ENCODE results near the gene VAV1.

The VAV1 gene

GRCh38 chr19:6736169-6736916, 36.2 kb upstream of the VAV1 start:
- no peak overlapping the region for H2AK5ac ChIP-seq (ENCODE audit: low read length, severe bottlenecking)
- H3K4ac ChIP-seq (ENCODE audit: low read depth in 1 of 2, low read length in 2 of 2), result peak overlapping the region in 1 of 2 experiments; percentile 72
- peak overlapping the region; percentile 28 for H4K8ac ChIP-seq (ENCODE audit: low read length)

GRCh38 chr19:6736917-6737283, 35.6 kb upstream of the VAV1 start:
- peak overlapping the region; percentile 45 for H2BK120ac ChIP-seq (ENCODE audit: low read depth, low read length)
- peak overlapping the region; percentile 34 for H2AK5ac ChIP-seq (ENCODE audit: low read length, severe bottlenecking)
- H3K4me2 ChIP-seq (ENCODE audit: low read length, poor library complexity, severe bottlenecking), result peak overlapping the region; percentile 97
- H2BK5ac ChIP-seq (ENCODE audit: low read depth, low read length, poor library complexity, severe bottlenecking), result peak overlapping the region; percentile 68
- peaks cover 26 to 29% of the 10 kb centered on the region in 2 experiments for H3K36me3 ChIP-seq (ENCODE audit: control insufficient read depth in 1 of 2, insufficient read depth in 2 of 2, low read depth in 1 of 2, low read length in 2 of 2)
- peak overlapping the region; percentile 35 to 98 for H3K18ac ChIP-seq (ENCODE audit: low read depth in 1 of 2, low read length in 2 of 2)
- peak overlapping the region; percentile 70 for H2BK15ac ChIP-seq (ENCODE audit: low read depth, poor library complexity, severe bottlenecking)
- H3K4me3 ChIP-seq (ENCODE audit: insufficient read depth in 1 of 2, low read depth in 1 of 2, low read length in 2 of 2), result peak overlapping the region; percentile 87 to 93
- no peak overlapping the region for H3K23ac ChIP-seq (ENCODE audit: low read length in 2 of 2)
- peak overlapping the region; percentile 97 for H3K9ac ChIP-seq (ENCODE audit: low read length)
- 2% methylated on average over 15 of the region's 16 CpGs for WGBS
- DNase-seq, result no peak
- no peak overlapping the region for H2AFZ ChIP-seq (ENCODE audit: low read depth, low read length)
- peak overlapping the region in 1 of 2 experiments; percentile 43 for H3K4ac ChIP-seq (ENCODE audit: low read depth in 1 of 2, low read length in 2 of 2)
- peak overlapping the region; percentile 5 for H4K8ac ChIP-seq (ENCODE audit: low read length)
- peaks cover 27% of the 10 kb centered on the region for H3K79me1 ChIP-seq (replicated peaks; ENCODE audit: low read length, poor library complexity, severe bottlenecking)
- peaks cover 38% of the 10 kb centered on the region for H3K4me1 ChIP-seq (ENCODE audit: control insufficient read depth, insufficient read depth, low read depth, low read length)
- H2BK12ac ChIP-seq (ENCODE audit: low read length in 2 of 2), result peak overlapping the region in 1 of 2 experiments; percentile 47
- H3K14ac ChIP-seq (ENCODE audit: low read length in 2 of 2), result peak overlapping the region in 1 of 2 experiments; percentile 58
- peak overlapping the region; percentile 75 for H3K27ac ChIP-seq (ENCODE audit: low read length, poor library complexity, severe bottlenecking)
- H3K27me3 ChIP-seq (ENCODE audit: control insufficient read depth in 1 of 2, insufficient read depth in 1 of 2, low read length in 2 of 2), result no peaks in the 10 kb centered on the region
- H3K9me3 ChIP-seq (ENCODE audit: control insufficient read depth, low read length), result no peaks in the 10 kb centered on the region
- H4K91ac ChIP-seq (ENCODE audit: low read length), result no peak overlapping the region

More at GRCh38 chr19:6736169-6736916, 36.2 kb upstream of the VAV1 start:
- no peaks in the 10 kb centered on the region for H3K27me3 ChIP-seq (ENCODE audit: control insufficient read depth in 1 of 2, insufficient read depth in 1 of 2, low read length in 2 of 2)
- no peak overlapping the region for H4K91ac ChIP-seq (ENCODE audit: low read length)
- H3K79me1 ChIP-seq (replicated peaks; ENCODE audit: low read length, poor library complexity, severe bottlenecking), result peaks cover 28% of the 10 kb centered on the region
- H3K9ac ChIP-seq (ENCODE audit: low read length), result peak overlapping the region; percentile 97
- peak overlapping the region; percentile 35 to 98 for H3K18ac ChIP-seq (ENCODE audit: low read depth in 1 of 2, low read length in 2 of 2)
- no peak overlapping the region for H2BK5ac ChIP-seq (ENCODE audit: low read depth, low read length, poor library complexity, severe bottlenecking)
- peak overlapping the region; percentile 45 for H2BK120ac ChIP-seq (ENCODE audit: low read depth, low read length)
- 39% methylated on average over 25 of the region's 25 CpGs for WGBS
- H3K9me3 ChIP-seq (ENCODE audit: control insufficient read depth, low read length), result no peaks in the 10 kb centered on the region
- peak overlapping the region; percentile 97 for H3K4me2 ChIP-seq (ENCODE audit: low read length, poor library complexity, severe bottlenecking)
- peak overlapping the region; percentile 87 to 93 for H3K4me3 ChIP-seq (ENCODE audit: insufficient read depth in 1 of 2, low read depth in 1 of 2, low read length in 2 of 2)
- DNase-seq, result peak; percentile 96
- peak overlapping the region; percentile 75 for H3K27ac ChIP-seq (ENCODE audit: low read length, poor library complexity, severe bottlenecking)
- no peak overlapping the region for H2AFZ ChIP-seq (ENCODE audit: low read depth, low read length)
- peak overlapping the region in 1 of 2 experiments; percentile 47 for H2BK12ac ChIP-seq (ENCODE audit: low read length in 2 of 2)
- peak overlapping the region in 1 of 2 experiments; percentile 62 for H3K14ac ChIP-seq (ENCODE audit: low read length in 2 of 2)
- no peak overlapping the region for H3K23ac ChIP-seq (ENCODE audit: low read length in 2 of 2)
- H2BK15ac ChIP-seq (ENCODE audit: low read depth, poor library complexity, severe bottlenecking), result peak overlapping the region; percentile 70
- H3K36me3 ChIP-seq (ENCODE audit: control insufficient read depth in 1 of 2, insufficient read depth in 2 of 2, low read depth in 1 of 2, low read length in 2 of 2), result peaks cover 30 to 34% of the 10 kb centered on the region in 2 experiments
- H3K4me1 ChIP-seq (ENCODE audit: control insufficient read depth, insufficient read depth, low read depth, low read length), result peaks cover 38% of the 10 kb centered on the region

- Histone ChIP-seq H3K27ac (ENCODE audit: low read length, poor library complexity, severe bottlenecking) (peak within 1 kb of the TSS; percentile 75), H3K4me3 (ENCODE audit: insufficient read depth in 1 of 2, low read depth in 1 of 2, low read length in 2 of 2) (peak within 1 kb of the TSS; percentile 87 to 93), H2BK5ac (ENCODE audit: low read depth, low read length, poor library complexity, severe bottlenecking) (peak within 1 kb of the TSS; percentile 100), H3K4me2 (ENCODE audit: low read length, poor library complexity, severe bottlenecking) (peak within 1 kb of the TSS; percentile 97), H3K4ac (ENCODE audit: low read depth in 1 of 2, low read length in 2 of 2) (peak within 1 kb of the TSS; percentile 94 to 99), H4K91ac (ENCODE audit: low read length) (peak within 1 kb of the TSS; percentile 99), H3K27me3 (ENCODE audit: control insufficient read depth in 1 of 2, insufficient read depth in 1 of 2, low read length in 2 of 2) (no peaks in the 10 kb centered on the region), H3K79me1 (replicated peaks; ENCODE audit: low read length, poor library complexity, severe bottlenecking) (peaks cover 22% of the 10 kb centered on the region), H3K9ac (ENCODE audit: low read length) (peak within 1 kb of the TSS; percentile 97), H2BK15ac (ENCODE audit: low read depth, poor library complexity, severe bottlenecking) (peak within 1 kb of the TSS; percentile 100), H2BK12ac (ENCODE audit: low read length in 2 of 2) (peak within 1 kb of the TSS; percentile 65 to 73), H3K36me3 (ENCODE audit: control insufficient read depth in 1 of 2, insufficient read depth in 2 of 2, low read depth in 1 of 2, low read length in 2 of 2) (peaks cover 21 to 25% of the 10 kb centered on the region in 2 experiments), H3K4me1 (ENCODE audit: control insufficient read depth, insufficient read depth, low read depth, low read length) (peaks cover 38% of the 10 kb centered on the region), H2BK120ac (ENCODE audit: low read depth, low read length) (peak within 1 kb of the TSS; percentile 95), H2AFZ (ENCODE audit: low read depth, low read length) (peak within 1 kb of the TSS; percentile 96), H4K8ac (ENCODE audit: low read length) (peak within 1 kb of the TSS; percentile 97), H3K18ac (ENCODE audit: low read depth in 1 of 2, low read length in 2 of 2) (peak within 1 kb of the TSS; percentile 98 to 99), H3K9me3 (ENCODE audit: control insufficient read depth, low read length) (no peaks in the 10 kb centered on the region), H3K23ac (ENCODE audit: low read length in 2 of 2) (no peak within 1 kb of the TSS), H2AK5ac (ENCODE audit: low read length, severe bottlenecking) (peak within 1 kb of the TSS; percentile 93), H3K14ac (ENCODE audit: low read length in 2 of 2) (peak within 1 kb of the TSS in 1 of 2 experiments; percentile 90)
- WGBS, result under 1% methylated on average over 50 of the region's 55 CpGs
- peak; percentile 100 for DNase-seq
Observed at GRCh38 chr19:6737284-6737872, 35.1 kb upstream of the VAV1 start, which contains the start of gene GPR108. Gene GPR108 (minus strand): TSS chr19:6737580. CDS start chr19:6737576, 4 bp downstream.
